HUES64 (cell line): ENCODE measurements around the gene MACF1.

Experiments
- H3K27ac ChIP-seq: 2 replicates; pipeline ENCODE4 v1.7.0; 2013; ENCODE audit warnings: low read depth, low read length, inconsistent platforms
- H3K27me3 ChIP-seq: 2 replicates; pipeline ENCODE4 v1.6.1; 2013; ENCODE audit warnings: mild to moderate bottlenecking, low read length; ENCODE audit not compliant: insufficient read depth
- H3K36me3 ChIP-seq: 2 replicates; pipeline ENCODE4 v1.6.1; 2013; ENCODE audit warnings: mild to moderate bottlenecking, low read length; ENCODE audit not compliant: insufficient read depth
- H3K4me1 ChIP-seq: 2 replicates; pipeline ENCODE4 v1.6.1; 2013; ENCODE audit warnings: mild to moderate bottlenecking, low read length, moderate library complexity; ENCODE audit not compliant: insufficient read depth
- H3K4me3 ChIP-seq: 2 replicates; pipeline ENCODE4 v1.5.1; 2013; ENCODE audit warnings: mild to moderate bottlenecking, low read length, moderate library complexity
- H3K9ac ChIP-seq: 2 replicates; pipeline ENCODE4 v1.6.1; 2013; ENCODE audit warnings: mild to moderate bottlenecking, low read depth, low read length
- H3K9me3 ChIP-seq: 2 replicates; pipeline ENCODE4 v1.6.1; 2013; ENCODE audit warnings: low read depth, low read length; ENCODE audit not compliant: insufficient read depth
- WGBS: fragments of 150-250, 120-280 bp; methylation state at CpG from one replicate; pipeline ENCODE4 v1.1.7; 2013; ENCODE audit warnings: missing lambda C conversion rate; 5-methylcytosine and 5-hydroxymethylcytosine counted together

Gene MACF1

GRCh38 chr1:39337067-39337466, 132.6 kb downstream of the MACF1 start:
- H3K27ac ChIP-seq = no peak overlapping the region
- no peaks in the 10 kb centered on the region for H3K9me3 ChIP-seq
- no peaks in the 10 kb centered on the region for H3K27me3 ChIP-seq
- H3K36me3 ChIP-seq = peaks cover 94% of the 10 kb centered on the region
- no peak overlapping the region for H3K4me3 ChIP-seq
- H3K4me1 ChIP-seq = no peaks in the 10 kb centered on the region
- WGBS = 96% methylated on average over 3 of the region's 3 CpGs
- H3K9ac ChIP-seq = no peak overlapping the region

- Histone ChIP-seq H3K4me1 (no peaks in the 10 kb centered on the region), H3K27ac (no peak overlapping the region), H3K9ac (no peak overlapping the region), H3K4me3 (no peak overlapping the region), H3K36me3 (peaks cover 82% of the 10 kb centered on the region), H3K9me3 (no peaks in the 10 kb centered on the region), H3K27me3 (no peaks in the 10 kb centered on the region)
- WGBS = 98% methylated on average over 3 of the region's 3 CpGs
These were observed 138.3 kb downstream of the MACF1 start for GRCh38 chr1:39342776-39343175.

GRCh38 chr1:39344394-39345154, 140.1 kb downstream of the MACF1 start:
- WGBS = 96% methylated on average over 12 of the region's 12 CpGs
- no peaks in the 10 kb centered on the region for H3K4me1 ChIP-seq
- H3K4me3 ChIP-seq = no peak overlapping the region
- no peak overlapping the region for H3K27ac ChIP-seq
- no peaks in the 10 kb centered on the region for H3K27me3 ChIP-seq
- H3K9me3 ChIP-seq = no peaks in the 10 kb centered on the region
- peaks cover 82% of the 10 kb centered on the region for H3K36me3 ChIP-seq
- H3K9ac ChIP-seq = no peak overlapping the region

DNA sequence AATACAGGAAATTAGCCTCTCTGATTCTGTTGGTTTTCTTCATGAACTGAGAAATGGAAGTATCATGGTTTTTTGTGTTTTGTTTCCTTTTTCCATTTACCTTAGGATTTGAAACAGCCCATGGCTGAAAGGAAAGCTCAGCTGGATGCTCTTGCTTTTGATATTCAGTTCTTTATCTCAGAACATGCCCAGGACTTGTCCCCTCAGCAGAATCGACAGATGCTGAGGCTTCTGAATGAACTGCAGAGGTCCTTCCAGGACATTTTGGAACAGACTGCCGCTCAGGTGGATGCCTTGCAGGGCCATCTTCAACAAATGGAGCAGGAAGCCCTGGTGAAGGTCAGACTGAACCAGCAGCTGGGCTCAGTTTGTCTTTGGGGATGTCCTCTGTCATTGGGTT, 142.4 kb downstream of the MACF1 start:
- 36% methylated on average over 2 of the region's 2 CpGs for WGBS
- Histone ChIP-seq H3K4me3 (no peak overlapping the region), H3K9ac (0 out of 2 replicates have a peak overlapping the region, but pooled peaks have one; percentile 11), H3K36me3 (peaks cover 86% of the 10 kb centered on the region), H3K27ac (peak overlapping the region; percentile 59), H3K4me1 (no peaks in the 10 kb centered on the region), H3K9me3 (no peaks in the 10 kb centered on the region), H3K27me3 (no peaks in the 10 kb centered on the region)

- WGBS = 95% methylated on average over 1 of the region's 1 CpG
- Histone ChIP-seq H3K27me3 (no peaks in the 10 kb centered on the region), H3K27ac (no peak overlapping the region), H3K4me3 (no peak overlapping the region), H3K4me1 (no peaks in the 10 kb centered on the region), H3K9me3 (no peaks in the 10 kb centered on the region), H3K36me3 (peaks cover 86% of the 10 kb centered on the region), H3K9ac (no peak overlapping the region)
These were observed 143.8 kb downstream of the MACF1 start for GRCh38 chr1:39348278-39348677.

DNA sequence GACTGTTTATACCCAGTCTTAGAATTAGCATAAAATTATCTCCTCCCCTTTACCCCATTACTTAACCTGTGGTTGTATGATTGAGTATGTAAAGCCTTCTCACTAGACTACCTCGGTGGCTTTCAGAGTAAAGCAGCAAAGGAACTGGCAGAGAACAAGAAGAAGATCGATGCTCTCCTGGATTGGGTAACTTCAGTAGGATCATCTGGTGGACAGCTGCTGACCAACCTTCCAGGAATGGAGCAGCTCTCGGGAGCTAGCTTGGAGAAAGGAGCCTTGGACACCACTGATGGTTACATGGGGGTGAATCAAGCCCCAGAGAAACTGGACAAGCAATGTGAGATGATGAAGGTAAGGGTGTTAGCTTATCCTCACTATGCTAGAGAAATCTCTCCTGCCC, 148.4 kb downstream of the MACF1 start:
- no peak overlapping the region for H3K4me3 ChIP-seq
- H3K36me3 ChIP-seq = peaks cover 96% of the 10 kb centered on the region
- H3K9me3 ChIP-seq = no peaks in the 10 kb centered on the region
- 96% methylated on average over 3 of the region's 3 CpGs for WGBS
- H3K9ac ChIP-seq = no peak overlapping the region
- H3K27ac ChIP-seq = no peak overlapping the region
- H3K4me1 ChIP-seq = no peaks in the 10 kb centered on the region
- no peaks in the 10 kb centered on the region for H3K27me3 ChIP-seq

GRCh38 chr1:39354572-39354971, 150.1 kb downstream of the MACF1 start:
- no peak overlapping the region for H3K9ac ChIP-seq
- H3K4me1 ChIP-seq = no peaks in the 10 kb centered on the region
- no peak overlapping the region for H3K27ac ChIP-seq
- no peaks in the 10 kb centered on the region for H3K27me3 ChIP-seq
- H3K4me3 ChIP-seq = no peak overlapping the region
- peaks cover 96% of the 10 kb centered on the region for H3K36me3 ChIP-seq
- 90% methylated on average over 3 of the region's 3 CpGs for WGBS
- H3K9me3 ChIP-seq = no peaks in the 10 kb centered on the region

- no peaks in the 10 kb centered on the region for H3K27me3 ChIP-seq
- no peaks in the 10 kb centered on the region for H3K4me1 ChIP-seq
- H3K4me3 ChIP-seq = no peak overlapping the region
- H3K27ac ChIP-seq = no peak overlapping the region
- 90% methylated on average over 2 of the region's 2 CpGs for WGBS
- no peak overlapping the region for H3K9ac ChIP-seq
- peaks cover 93% of the 10 kb centered on the region for H3K36me3 ChIP-seq
- no peaks in the 10 kb centered on the region for H3K9me3 ChIP-seq
These were observed 154.0 kb downstream of the MACF1 start for GRCh38 chr1:39358491-39358890.

DNA sequence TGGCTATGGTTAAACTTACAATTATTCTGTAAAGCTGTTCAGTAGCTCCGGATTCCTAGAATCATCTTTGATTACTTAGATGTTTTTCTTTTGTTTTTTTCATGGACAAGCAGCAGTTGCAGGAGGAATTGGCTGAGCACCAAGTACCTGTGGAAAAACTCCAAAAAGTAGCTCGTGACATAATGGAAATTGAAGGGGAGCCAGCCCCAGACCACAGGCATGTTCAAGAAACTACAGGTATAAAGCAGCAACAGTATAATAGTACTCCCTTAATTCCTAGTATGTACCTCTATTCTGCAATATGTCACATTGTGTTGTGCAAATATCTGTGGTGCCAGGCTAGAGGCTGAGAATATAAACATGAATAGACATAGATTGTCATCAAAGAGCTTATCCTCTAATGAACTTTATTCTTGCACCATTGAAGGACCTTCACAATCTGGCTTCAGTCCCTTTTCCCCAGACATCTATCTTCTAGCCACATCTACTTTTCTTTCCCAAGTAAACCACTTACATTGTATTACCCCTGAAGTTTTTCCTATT, 154.6 kb downstream of the MACF1 start:
- no peaks in the 10 kb centered on the region for H3K9me3 ChIP-seq
- no peak overlapping the region for H3K9ac ChIP-seq
- no peaks in the 10 kb centered on the region for H3K4me1 ChIP-seq
- H3K27me3 ChIP-seq = no peaks in the 10 kb centered on the region
- H3K36me3 ChIP-seq = peaks cover 93% of the 10 kb centered on the region
- 92% methylated on average over 2 of the region's 2 CpGs for WGBS
- H3K4me3 ChIP-seq = no peak overlapping the region
- H3K27ac ChIP-seq = no peak overlapping the region

DNA sequence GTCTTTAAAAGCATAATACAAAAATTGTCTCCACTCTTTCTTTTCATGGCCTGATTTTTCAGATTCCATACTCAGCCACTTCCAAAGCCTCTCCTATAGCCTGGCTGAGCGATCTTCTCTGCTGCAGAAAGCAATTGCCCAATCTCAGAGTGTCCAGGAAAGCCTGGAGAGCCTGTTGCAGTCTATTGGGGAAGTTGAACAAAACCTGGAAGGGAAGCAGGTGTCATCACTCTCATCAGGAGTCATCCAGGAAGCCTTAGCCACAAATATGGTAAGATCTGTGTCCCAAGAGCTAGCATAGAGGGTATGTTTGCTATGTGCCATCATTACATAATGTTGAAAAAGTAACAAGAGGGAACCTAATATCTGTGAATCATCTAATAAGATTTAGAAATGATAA, 156.2 kb downstream of the MACF1 start:
- H3K27ac ChIP-seq = no peak overlapping the region
- no peaks in the 10 kb centered on the region for H3K27me3 ChIP-seq
- no peaks in the 10 kb centered on the region for H3K4me1 ChIP-seq
- no peaks in the 10 kb centered on the region for H3K9me3 ChIP-seq
- no peak overlapping the region for H3K9ac ChIP-seq
- 100% methylated on average over 1 of the region's 1 CpG for WGBS
- no peak overlapping the region for H3K4me3 ChIP-seq
- peaks cover 85% of the 10 kb centered on the region for H3K36me3 ChIP-seq

GRCh38 chr1:39361446-39361845, 157.0 kb downstream of the MACF1 start:
- H3K4me3 ChIP-seq = no peak overlapping the region
- WGBS = 94% methylated on average over 5 of the region's 5 CpGs
- no peaks in the 10 kb centered on the region for H3K4me1 ChIP-seq
- H3K9me3 ChIP-seq = no peaks in the 10 kb centered on the region
- H3K9ac ChIP-seq = no peak overlapping the region
- H3K27ac ChIP-seq = no peak overlapping the region
- no peaks in the 10 kb centered on the region for H3K27me3 ChIP-seq
- H3K36me3 ChIP-seq = peaks cover 86% of the 10 kb centered on the region
